Calu3 (cell line): ENCODE data around the gene ZNF750. TPM values are rescaled to one million over a fixed set of nuclear protein-coding genes. Genes with fewer than 3 reads are reported as not detected.

ENCODE experiments used
- BruUV-seq: library from RNA; stranded (reverse); fragments of 400-500 nt; replicated peaks from 2 replicates; lab custom pipeline; 2021; lab: Mats Ljungman, UMichigan
- CTCF ChIA-PET: fragments of 300-600 bp; sonication (Branson Sonifier 250); formaldehyde crosslinking; loops from one replicate; lab custom pipeline; 2022; ENCODE audit warnings: antibody characterized with exemption; lab: Charles Lee
- DNase-seq: peaks from one replicate; pipeline ENCODE4 v3.0.0; 2022
- H3K27ac Mint-ChIP-seq: one replicate; pipeline ENCODE4 v1.8.0; 2022; ENCODE audit warnings: mixed read lengths; ENCODE audit not compliant: unreplicated experiment
- H3K27me3 Mint-ChIP-seq: one replicate; pipeline ENCODE4 v1.8.0; 2022; ENCODE audit warnings: mixed read lengths; ENCODE audit not compliant: unreplicated experiment
- H3K36me3 Mint-ChIP-seq: one replicate; pipeline ENCODE4 v1.8.0; 2022; ENCODE audit warnings: mild to moderate bottlenecking, moderate library complexity, mixed read lengths; ENCODE audit not compliant: insufficient read depth, unreplicated experiment
- H3K4me1 Mint-ChIP-seq: one replicate; pipeline ENCODE4 v1.8.0; 2022; ENCODE audit warnings: mild to moderate bottlenecking, low read depth, mixed read lengths; ENCODE audit not compliant: unreplicated experiment
- H3K4me3 Mint-ChIP-seq: one replicate; pipeline ENCODE4 v1.8.0; 2022; ENCODE audit warnings: mild to moderate bottlenecking, low read depth, moderate library complexity, mixed read lengths; ENCODE audit not compliant: unreplicated experiment
- H3K9me3 Mint-ChIP-seq: one replicate; pipeline ENCODE4 v1.8.0; 2022; ENCODE audit warnings: low read depth, mixed read lengths; ENCODE audit not compliant: unreplicated experiment
- CTCF ChIP-seq: fragments of 200-600 bp; IDR thresholded peaks from one replicate; pipeline ENCODE4 v1.8.0; 2022; ENCODE audit warnings: antibody characterized with exemption; ENCODE audit not compliant: unreplicated experiment
- intact Hi-C: fragments of 100-400 bp; cut with micrococcal nuclease; formaldehyde crosslinking; loops from one replicate; pipeline ENCODE4 v1.10.0; 2022; ENCODE audit not compliant: unreplicated experiment
- total RNA-seq: library from RNA; stranded (reverse); gene quantifications from 2 replicates; pipeline ENCODE4 v1.2.3, GENCODE V29; 2022

Gene ZNF750
- total RNA-seq, 1 experiment from 2014 or later, result not detected

GRCh38 chr17:82795615-82796014 lies 44.2 kb downstream of the ZNF750 start:
- peaks cover 4% of the 10 kb centered on the region for H3K4me1 Mint-ChIP-seq
- no peaks in the 10 kb centered on the region for H3K9me3 Mint-ChIP-seq

GRCh38 chr17:82794781-82795482 lies 44.9 kb downstream of the ZNF750 start:
- no peak overlapping the region for H3K4me3 Mint-ChIP-seq
- no peaks in the 10 kb centered on the region for H3K27me3 Mint-ChIP-seq
- DNase-seq, result no peak
- H3K36me3 Mint-ChIP-seq, result peaks cover 6% of the 10 kb centered on the region
- intact Hi-C loops, result no loop called here
- peaks cover 7% of the 10 kb centered on the region for H3K4me1 Mint-ChIP-seq
- no peaks in the 10 kb centered on the region for H3K9me3 Mint-ChIP-seq
- no peak for TF ChIP-seq CTCF
- H3K27ac Mint-ChIP-seq, result no peak overlapping the region
- CTCF ChIA-PET, result no interaction called here
- no TSS peak for BruUV-seq

More at GRCh38 chr17:82795615-82796014, 44.2 kb downstream of the ZNF750 start:
- no TSS peak for BruUV-seq
- no peak overlapping the region for H3K4me3 Mint-ChIP-seq
- TF ChIP-seq CTCF, result no peak
- DNase-seq, result no peak
- H3K27me3 Mint-ChIP-seq, result no peaks in the 10 kb centered on the region
- peaks cover 12% of the 10 kb centered on the region for H3K36me3 Mint-ChIP-seq
- intact Hi-C loops, result no loop called here
- CTCF ChIA-PET, result no interaction called here
- no peak overlapping the region for H3K27ac Mint-ChIP-seq

GRCh38 chr17:82793974-82794630 lies 45.7 kb downstream of the ZNF750 start:
- CTCF ChIA-PET, result no interaction called here
- no peak overlapping the region for H3K27ac Mint-ChIP-seq
- no peak for DNase-seq
- H3K4me3 Mint-ChIP-seq, result no peak overlapping the region
- no peaks in the 10 kb centered on the region for H3K27me3 Mint-ChIP-seq
- BruUV-seq, result no TSS peak
- intact Hi-C loops, result no loop called here
- no peaks in the 10 kb centered on the region for H3K36me3 Mint-ChIP-seq
- no peaks in the 10 kb centered on the region for H3K9me3 Mint-ChIP-seq
- no peak for TF ChIP-seq CTCF
- peaks cover 7% of the 10 kb centered on the region for H3K4me1 Mint-ChIP-seq

GRCh38 chr17:82791532-82791931 lies 48.3 kb downstream of the ZNF750 start:
- peaks cover 7% of the 10 kb centered on the region for H3K4me1 Mint-ChIP-seq
- peaks cover 9% of the 10 kb centered on the region for H3K36me3 Mint-ChIP-seq
- CTCF ChIA-PET, result no interaction called here
- no peak overlapping the region for H3K4me3 Mint-ChIP-seq
- intact Hi-C loops, result no loop called here
- BruUV-seq, result no TSS peak
- no peak for DNase-seq
- H3K27me3 Mint-ChIP-seq, result no peaks in the 10 kb centered on the region
- no peaks in the 10 kb centered on the region for H3K9me3 Mint-ChIP-seq
- no peak for TF ChIP-seq CTCF
- no peak overlapping the region for H3K27ac Mint-ChIP-seq
